GM23338 (cell line): ENCODE measurements around the gene SLCO4A1. TPM values are rescaled to one million over a fixed set of nuclear protein-coding genes. Genes with fewer than 3 reads are reported as not detected.

Source experiments
- ATAC-seq: fragments of 200-7000 bp; cut with Tn5 transposase; 3 replicates; pipeline ENCODE4 v1.9.1; 2020
- DNase-seq: peaks from one replicate; pipeline ENCODE4 v3.0.0-alpha.2; 2015; ENCODE audit warnings: low spot score
- H2AFZ ChIP-seq: fragments of 200-600 bp; sonication (generic); 2 replicates; pipeline ENCODE4 v1.8.0; 2016; ENCODE audit warnings: antibody characterized with exemption, mild to moderate bottlenecking, moderate library complexity
- H3F3A ChIP-seq: fragments of 200-600 bp; sonication (generic); replicated peaks from 2 replicates; pipeline ENCODE4 v1.8.0; 2017; ENCODE audit warnings: antibody characterized with exemption, mixed run types, low read depth
- H3K27ac ChIP-seq: fragments of 200-600 bp; sonication (generic); 2 replicates; pipeline ENCODE4 v1.6.1; 2016; ENCODE audit warnings: low read depth
- H3K27me3 ChIP-seq: fragments of 200-600 bp; sonication (generic); 2 replicates; pipeline ENCODE4 v1.8.0; 2016; ENCODE audit warnings: mild to moderate bottlenecking, mixed run types, moderate library complexity; ENCODE audit not compliant: insufficient read depth
- H3K36me3 ChIP-seq: fragments of 200-600 bp; sonication (generic); 2 replicates; pipeline ENCODE4 v1.8.0; 2016; ENCODE audit warnings: mild to moderate bottlenecking; ENCODE audit not compliant: insufficient read depth
- H3K4me1 ChIP-seq: fragments of 200-600 bp; sonication (generic); 2 replicates; pipeline ENCODE4 v1.8.0; 2016; ENCODE audit warnings: mild to moderate bottlenecking, moderate library complexity; ENCODE audit not compliant: insufficient read depth
- H3K4me2 ChIP-seq: fragments of 200-600 bp; sonication (generic); 2 replicates; pipeline ENCODE4 v1.7.1; 2017; ENCODE audit warnings: mixed run types
- H3K4me3 ChIP-seq: fragments of 200-600 bp; sonication (generic); 2 replicates; pipeline ENCODE4 v1.6.1; 2016; ENCODE audit warnings: mixed run types
- H3K79me2 ChIP-seq: fragments of 200-600 bp; sonication (generic); replicated peaks from 2 replicates; pipeline ENCODE4 v1.8.0; 2017; ENCODE audit warnings: mild to moderate bottlenecking; ENCODE audit not compliant: insufficient read depth
- H3K9me2 ChIP-seq: fragments of 200-600 bp; sonication (generic); 2 replicates; pipeline ENCODE4 v1.8.0; 2017; ENCODE audit not compliant: insufficient read depth
- H4K20me1 ChIP-seq: fragments of 200-600 bp; sonication (generic); replicated peaks from 2 replicates; pipeline ENCODE4 v1.8.0; 2017; ENCODE audit warnings: mild to moderate bottlenecking; ENCODE audit not compliant: insufficient read depth
- H3K27ac Mint-ChIP-seq: 2 replicates; pipeline ENCODE4 v1.8.0; 2020; ENCODE audit warnings: inconsistent platforms, mild to moderate bottlenecking, moderate library complexity, mixed read lengths
- H3K27me3 Mint-ChIP-seq: 3 replicates; pipeline ENCODE4 v1.8.0; 2022; ENCODE audit warnings: low read depth, mild to moderate bottlenecking, moderate library complexity, mixed read lengths, inconsistent platforms; ENCODE audit not compliant: insufficient read depth, poor library complexity
- H3K36me3 Mint-ChIP-seq: 3 replicates; pipeline ENCODE4 v1.8.0; 2021; ENCODE audit warnings: low read depth, mild to moderate bottlenecking, inconsistent platforms, moderate library complexity, mixed read lengths
- H3K4me1 Mint-ChIP-seq: 3 replicates; pipeline ENCODE4 v1.8.0; 2020; ENCODE audit warnings: mild to moderate bottlenecking, inconsistent platforms, mixed read lengths
- H3K4me3 Mint-ChIP-seq: 3 replicates; pipeline ENCODE4 v1.8.0; 2021; ENCODE audit warnings: moderate library complexity, mild to moderate bottlenecking, inconsistent platforms, mixed read lengths
- H3K9me3 Mint-ChIP-seq: 3 replicates; pipeline ENCODE4 v1.8.0; 2020; ENCODE audit warnings: moderate library complexity, mild to moderate bottlenecking, inconsistent platforms, mixed read lengths
- CREB1 ChIP-seq: fragments of 250-450 bp; sonication (Bioruptor Pico); IDR thresholded peaks from 2 replicates; pipeline ENCODE4 v1.5.0; 2020; ENCODE audit warnings: low read depth, mild to moderate bottlenecking, moderate library complexity
- ETS1 ChIP-seq: IDR thresholded peaks from 2 replicates; pipeline ENCODE4 v1.6.1; 2016; ENCODE audit warnings: antibody characterized with exemption
- EZH2 ChIP-seq: fragments of 200-600 bp; sonication (generic); IDR thresholded peaks from one replicate; pipeline ENCODE4 v1.8.0; 2017; ENCODE audit warnings: antibody characterized with exemption, mild to moderate bottlenecking, low read depth; ENCODE audit not compliant: unreplicated experiment
- EZH2phosphoT487 ChIP-seq: fragments of 200-600 bp; sonication (generic); IDR thresholded peaks from one replicate; pipeline ENCODE4 v1.8.1; 2018; ENCODE audit warnings: antibody characterized with exemption; ENCODE audit not compliant: unreplicated experiment
- JUNB ChIP-seq: IDR thresholded peaks from one replicate; pipeline ENCODE4 v1.6.1; 2016; ENCODE audit warnings: antibody characterized with exemption; ENCODE audit not compliant: unreplicated experiment
- NANOG ChIP-seq: IDR thresholded peaks from 2 replicates; pipeline ENCODE4 v1.6.1; 2016; ENCODE audit warnings: antibody characterized with exemption, borderline replicate concordance
- REST ChIP-seq: IDR thresholded peaks from one replicate; pipeline ENCODE4 v1.6.1; 2018; ENCODE audit warnings: antibody characterized with exemption; ENCODE audit not compliant: unreplicated experiment
- STAT1 ChIP-seq: IDR thresholded peaks from one replicate; pipeline ENCODE4 v1.6.1; 2016; ENCODE audit warnings: antibody characterized with exemption; ENCODE audit not compliant: unreplicated experiment
- ZNF114 ChIP-seq: fragments of 250-450 bp; sonication (Bioruptor Pico); IDR thresholded peaks from 2 replicates; pipeline ENCODE4 v1.5.0; 2020; ENCODE audit warnings: mild to moderate bottlenecking, moderate library complexity
- ZNF331 ChIP-seq: fragments of 250-450 bp; sonication (Bioruptor Pico); IDR thresholded peaks from 2 replicates; pipeline ENCODE4 v1.5.0; 2020; ENCODE audit warnings: low read depth, mild to moderate bottlenecking, moderate library complexity
- polyA plus RNA-seq: library from polyadenylated mRNA; unstranded; fragments of >200 nt; fragmentation: Nextera tagmentation; extraction: Ambion mirVana; gene quantifications from 2 replicates; pipeline ENCODE4 v1.2.1, GENCODE V29; 2016
- total RNA-seq: library from RNA; depleted of rRNA; stranded (reverse); fragments of >200 nt; shearing (Covaris generic); gene quantifications from 2 replicates; pipeline ENCODE4 v1.2.3, GENCODE V29; 2014

Gene SLCO4A1
- total and polyA plus RNA-seq, 2 experiments from 2014 or later: 28.5 to 41.6 TPM

- TF ChIP-seq CREB1 (CRISPR knock-in tag) (no peak), REST (no peak), ZNF331 (CRISPR knock-in tag) (no peak), ETS1 (no peak), JUNB (no peak)
Observed at GRCh38 chr20:62690261-62690820, 48.0 kb downstream of the SLCO4A1 start (continued).

- no peaks in the 10 kb centered on the region for H3K36me3 Mint-ChIP-seq
- no peaks in the 10 kb centered on the region for H3K4me1 ChIP-seq
- H3K36me3 ChIP-seq: no peaks in the 10 kb centered on the region
- H3K27ac Mint-ChIP-seq: no peak overlapping the region
- H3K9me3 Mint-ChIP-seq: no peaks in the 10 kb centered on the region
- no peaks in the 10 kb centered on the region for H3K27me3 ChIP-seq
- H4K20me1 ChIP-seq: no peaks in the 10 kb centered on the region
- no peak for ATAC-seq
- H3K9me2 ChIP-seq: no peaks in the 10 kb centered on the region
- no peak overlapping the region for H3K4me2 ChIP-seq
- H3K27ac ChIP-seq: no peak overlapping the region
- no peak overlapping the region for H3K4me3 Mint-ChIP-seq
- no peak overlapping the region for H2AFZ ChIP-seq
- peaks cover 6% of the 10 kb centered on the region; the same call in 1 of the 3 replicates for H3K4me1 Mint-ChIP-seq
- no peaks in the 10 kb centered on the region for H3K79me2 ChIP-seq
- peaks cover 11% of the 10 kb centered on the region for H3K27me3 Mint-ChIP-seq
- no peak for DNase-seq
- H3K4me3 ChIP-seq: no peak overlapping the region
- no peaks in the 10 kb centered on the region for H3F3A ChIP-seq
- no peak for TF ChIP-seq CREB1 (CRISPR knock-in tag)
- TF ChIP-seq EZH2phosphoT487: no peak
- no peak for TF ChIP-seq NANOG
- TF ChIP-seq EZH2: no peak
- no peak for TF ChIP-seq ETS1
- no peak for TF ChIP-seq ZNF114 (CRISPR knock-in tag)
- no peak for TF ChIP-seq STAT1
- TF ChIP-seq JUNB: no peak
- TF ChIP-seq REST: no peak
Observed at GRCh38 chr20:62691487-62691886, 49.2 kb downstream of the SLCO4A1 start.
